Renal cortex interstitium (tissue), 11 donors: ENCODE measurements around the gene TMPRSS6. TPM values are rescaled to one million over a fixed set of nuclear protein-coding genes. Genes with fewer than 3 reads are reported as not detected.

Experiments used
- DNase-seq, 11 donors: peaks; one replicate each; pipeline ENCODE4 v3.0.0-alpha.2; 2013; ENCODE audit warnings: low read depth in 9 of 11, low spot score in 4 of 11; ENCODE audit errors: extremely low read depth in 1 of 11
- polyA plus RNA-seq, 3 donors: library from polyadenylated mRNA; unstranded; fragments of 120-200 nt; gene quantifications; one replicate each; pipeline ENCODE4 v1.2.1, GENCODE V29; 2013; ENCODE audit not compliant: insufficient read length in 3 of 3

The TMPRSS6 gene
- polyA plus RNA-seq, 3 donors: 0.19 to 0.42 (median 0.22) TPM

DNA sequence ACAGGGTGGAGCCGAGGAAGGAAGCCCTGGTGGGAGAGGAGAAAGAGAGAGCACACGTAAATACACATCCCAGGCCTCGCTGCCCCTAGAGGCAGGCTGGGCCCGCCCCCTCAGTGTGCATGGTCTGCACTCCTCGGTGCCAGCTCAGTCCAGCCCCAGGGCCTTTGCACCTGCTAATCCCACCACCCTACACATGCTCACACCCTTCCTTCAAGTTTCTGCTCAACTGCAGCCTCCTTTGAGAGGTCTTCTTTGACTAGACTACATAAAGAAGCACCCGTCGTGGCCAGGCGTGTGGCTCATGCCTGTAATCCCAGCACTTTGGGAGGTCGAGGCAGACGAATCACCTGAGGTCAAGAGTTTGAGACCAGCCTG, 34.7 kb upstream of the TMPRSS6 start:
- DNase-seq: no peak

DNA sequence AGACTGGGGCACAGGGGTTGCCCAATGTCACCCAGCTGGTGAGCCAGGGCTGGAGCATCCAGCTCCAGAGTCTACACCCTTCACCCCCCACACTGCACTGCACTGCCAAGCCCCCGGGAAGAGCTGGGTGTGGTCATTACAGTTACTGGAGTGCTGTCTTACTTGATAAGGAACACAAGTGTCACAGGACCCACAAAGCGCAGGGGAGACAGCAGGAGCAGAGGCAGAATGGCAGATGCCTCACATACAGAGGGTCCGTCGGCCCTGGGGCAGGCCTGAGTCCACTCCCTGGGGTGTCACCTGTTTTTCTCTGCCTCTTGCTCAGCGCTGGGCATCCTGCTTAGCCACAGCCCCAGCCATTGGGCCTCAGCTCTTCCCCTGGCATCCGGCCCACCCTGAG, 32.5 kb upstream of the TMPRSS6 start:
- DNase-seq: no peak

DNA sequence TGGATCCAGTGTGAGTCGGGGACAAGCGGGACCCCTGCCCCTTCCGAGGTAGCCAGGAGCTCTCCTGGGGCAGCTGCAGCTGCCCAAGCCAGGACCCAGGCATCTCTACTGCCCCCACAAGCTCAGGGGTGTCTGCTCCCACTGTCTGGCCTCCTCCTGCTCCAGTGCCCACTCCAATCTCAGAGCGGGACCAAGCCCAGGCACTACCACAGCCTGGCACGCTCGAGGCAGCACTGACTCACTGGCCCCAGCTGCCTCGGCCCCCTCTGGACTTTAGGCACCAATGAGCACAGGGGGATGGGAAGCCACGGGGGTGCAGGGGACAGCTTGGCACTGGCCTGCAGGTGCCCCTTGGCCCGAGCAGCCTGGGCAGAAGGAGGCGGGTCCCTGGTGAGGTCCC, 32.0 kb upstream of the TMPRSS6 start:
- no peak for DNase-seq

DNA sequence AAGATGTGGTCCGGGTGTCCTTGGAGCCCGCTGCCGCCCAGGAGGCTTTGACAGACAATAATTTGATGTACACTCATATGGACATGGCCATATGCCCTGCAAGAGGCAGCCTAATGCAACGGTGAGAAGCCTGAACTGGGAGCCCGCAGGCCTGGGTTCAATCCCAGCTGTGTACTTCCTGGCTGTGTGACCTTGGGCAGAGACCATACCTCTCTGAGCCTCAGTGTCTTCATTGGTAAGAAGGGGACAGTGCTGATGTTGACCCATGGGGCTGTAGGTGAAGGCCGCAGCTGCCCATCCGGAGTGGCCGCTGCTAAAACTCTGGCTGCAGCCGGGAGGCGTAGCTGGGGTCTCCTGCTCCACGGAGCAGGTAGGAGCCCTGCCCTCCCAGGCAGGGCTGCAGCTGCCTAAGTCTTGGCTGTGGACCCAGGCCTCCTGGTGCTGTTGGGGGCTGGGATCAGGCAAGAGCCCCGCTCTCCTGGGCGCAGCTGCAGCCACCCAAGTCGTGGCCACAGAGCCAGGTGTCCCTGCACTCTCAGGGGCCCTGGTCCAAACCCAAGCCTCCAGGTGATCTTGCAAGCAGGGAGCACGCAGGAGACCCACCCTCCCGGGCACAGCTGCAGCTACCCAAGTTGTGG, 31.3 kb upstream of the TMPRSS6 start:
- DNase-seq: no peak

DNA sequence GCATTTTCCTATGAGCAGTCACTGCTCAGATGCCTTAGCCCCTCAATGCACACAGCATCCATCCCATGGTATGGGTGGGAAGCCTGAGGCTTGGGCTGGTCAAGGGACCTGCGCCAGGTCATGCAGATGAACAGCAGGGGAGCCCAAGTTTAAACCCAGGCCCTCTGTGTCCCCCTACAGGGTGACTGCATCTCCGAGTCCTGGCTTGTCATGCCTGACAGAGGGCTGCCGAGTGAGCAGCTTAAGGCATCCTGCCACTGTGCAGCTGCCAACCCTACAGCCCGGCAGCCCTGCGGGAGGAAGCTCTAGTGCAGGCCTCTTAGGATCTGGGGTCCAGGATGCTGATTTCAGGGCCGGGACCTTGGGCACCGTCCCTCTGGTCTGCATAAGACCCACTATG, 30.2 kb upstream of the TMPRSS6 start:
- DNase-seq: no peak

DNA sequence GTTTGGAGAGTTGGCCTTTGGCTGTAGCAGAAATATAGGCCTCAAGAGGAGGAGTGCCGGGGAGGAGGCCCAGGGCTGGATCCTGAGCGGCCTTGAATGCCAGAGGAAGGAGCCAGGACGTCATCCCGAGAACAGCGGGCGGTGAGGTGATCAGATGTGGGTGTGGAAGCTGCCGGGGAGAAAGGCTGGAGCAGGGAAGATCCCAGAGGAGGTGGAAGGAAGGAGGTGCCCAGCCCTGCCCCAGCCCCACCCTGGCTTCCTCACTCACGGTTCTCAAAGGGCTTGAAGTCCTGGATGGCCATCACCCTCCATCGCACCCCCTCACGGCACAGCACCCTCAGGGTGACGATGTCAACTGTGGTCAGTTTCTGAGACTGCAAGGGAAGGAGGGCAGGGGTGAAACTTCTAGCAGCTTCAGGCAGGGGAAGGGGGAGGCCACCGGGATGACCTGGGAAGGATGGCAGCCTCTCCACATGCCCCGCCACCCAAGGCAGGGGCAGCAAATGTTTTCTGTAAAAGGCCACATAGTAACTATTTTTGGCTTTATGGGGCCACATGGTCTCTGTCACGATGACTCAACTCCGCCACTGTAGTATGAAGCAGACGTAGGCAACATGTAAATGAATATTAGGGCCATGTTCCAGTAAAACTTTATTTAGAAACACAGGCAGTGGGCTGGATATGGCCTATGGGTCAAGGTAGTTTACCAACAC, 29.5 kb upstream of the TMPRSS6 start:
- DNase-seq: no peak

DNA sequence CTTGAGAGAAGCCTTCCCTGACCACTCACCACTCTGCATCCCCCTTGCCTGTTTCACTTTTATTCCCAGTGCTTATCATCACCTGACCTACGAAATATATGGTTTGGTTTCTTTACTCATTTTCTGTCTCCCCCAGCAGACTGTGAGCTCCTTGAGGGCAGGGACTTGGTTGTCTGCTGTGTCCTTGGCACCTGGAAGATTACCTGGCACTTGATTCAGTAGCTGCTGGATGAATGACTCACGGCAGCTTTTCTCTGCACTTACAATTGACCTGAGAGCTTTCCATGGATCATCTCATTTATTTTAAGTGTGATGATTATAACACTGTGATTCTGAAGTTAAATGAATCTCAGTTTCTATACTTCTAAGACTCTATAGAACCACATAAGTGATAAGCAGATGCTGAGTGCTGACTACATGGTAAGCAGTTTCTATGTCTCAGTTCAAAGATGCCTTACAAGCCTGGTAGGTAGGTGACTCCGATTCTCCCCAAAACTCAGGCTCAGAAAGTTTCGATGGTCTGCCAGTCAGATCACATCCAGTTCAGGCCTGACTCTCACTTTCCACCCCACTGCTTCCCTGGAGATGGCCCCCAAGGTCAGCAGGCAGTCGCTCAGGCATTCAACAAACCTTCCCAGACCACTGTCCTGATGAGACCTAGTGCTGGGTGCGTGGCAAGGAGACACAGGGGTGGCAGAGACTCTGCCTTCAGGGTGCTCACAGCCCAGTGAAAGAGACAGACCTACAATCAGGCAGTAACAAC, 28.6 kb upstream of the TMPRSS6 start:
- DNase-seq: no peak

DNA sequence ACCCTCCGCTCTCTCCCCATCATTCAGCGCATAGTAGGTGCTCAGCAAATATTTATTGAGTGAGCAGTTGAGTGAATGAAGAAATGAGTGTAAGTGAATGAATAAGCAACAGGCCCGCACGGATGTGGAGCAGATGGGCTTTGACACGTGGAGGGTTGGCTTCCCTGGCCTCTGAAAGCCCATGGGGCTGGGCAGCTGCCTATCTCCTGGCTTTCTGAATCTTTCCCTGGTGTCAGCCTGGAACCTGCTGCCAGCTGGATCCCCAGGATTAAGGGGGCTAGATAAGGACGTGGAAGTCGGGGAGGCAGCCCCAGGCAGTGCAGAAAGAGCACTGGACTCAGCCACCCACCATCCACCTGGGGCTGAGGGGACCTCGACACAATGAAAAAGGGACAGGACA, 27.6 kb upstream of the TMPRSS6 start:
- no peak for DNase-seq

DNA sequence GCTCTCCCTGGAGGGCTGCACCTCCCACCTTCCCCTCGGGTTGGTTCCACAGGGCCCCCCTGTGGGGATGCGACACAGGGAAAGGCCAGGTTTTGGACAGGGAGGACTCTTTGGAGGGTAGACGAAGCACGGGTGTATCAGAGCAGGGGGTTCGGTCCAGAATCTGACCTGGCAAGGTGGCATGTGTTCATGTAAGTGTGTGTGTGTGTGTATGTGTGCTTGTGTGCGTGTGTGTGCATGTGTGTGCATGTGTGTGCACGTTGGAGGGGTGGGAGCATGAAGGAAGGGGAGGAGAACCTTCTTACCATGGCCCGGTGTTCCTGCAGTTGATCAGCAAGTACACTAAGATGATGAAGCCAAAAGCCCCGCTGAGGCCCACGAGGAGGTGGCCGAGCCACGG, 25.5 kb upstream of the TMPRSS6 start:
- DNase-seq: no peak

DNA sequence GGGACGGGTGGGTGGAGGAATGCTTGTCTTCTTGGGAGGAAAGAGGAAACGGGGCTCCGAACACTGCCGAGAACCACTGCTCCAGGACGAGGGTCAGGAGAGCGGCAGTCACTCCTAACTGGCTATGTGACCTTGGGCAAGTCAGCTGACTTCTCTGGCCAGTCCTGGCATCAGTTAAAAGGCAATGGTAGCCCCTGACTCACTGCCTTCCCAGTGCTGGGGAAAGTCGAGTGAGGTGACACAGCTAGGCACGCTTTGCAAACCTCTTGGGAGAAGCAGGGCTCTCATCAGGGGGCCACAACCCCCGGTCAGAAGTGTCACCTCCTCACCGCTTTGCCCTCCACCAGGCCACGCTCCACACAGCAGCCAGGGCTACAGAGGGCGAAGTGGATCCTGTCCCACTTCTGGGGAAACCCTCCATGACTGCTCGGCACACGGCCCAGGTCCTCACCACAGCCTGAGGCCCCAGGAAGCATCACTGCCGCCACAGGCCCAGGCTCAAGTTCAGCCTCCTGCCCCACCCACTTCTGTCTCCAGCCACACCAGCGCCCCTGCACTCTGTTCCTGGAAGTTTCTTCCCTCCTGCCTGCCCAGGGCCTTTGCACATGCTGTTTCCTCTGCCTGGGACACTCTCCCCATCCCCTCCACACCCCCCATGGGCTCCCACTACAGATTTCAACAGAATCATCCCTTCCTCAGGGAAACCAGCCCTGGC, 23.9 kb upstream of the TMPRSS6 start:
- DNase-seq: no peak

DNA sequence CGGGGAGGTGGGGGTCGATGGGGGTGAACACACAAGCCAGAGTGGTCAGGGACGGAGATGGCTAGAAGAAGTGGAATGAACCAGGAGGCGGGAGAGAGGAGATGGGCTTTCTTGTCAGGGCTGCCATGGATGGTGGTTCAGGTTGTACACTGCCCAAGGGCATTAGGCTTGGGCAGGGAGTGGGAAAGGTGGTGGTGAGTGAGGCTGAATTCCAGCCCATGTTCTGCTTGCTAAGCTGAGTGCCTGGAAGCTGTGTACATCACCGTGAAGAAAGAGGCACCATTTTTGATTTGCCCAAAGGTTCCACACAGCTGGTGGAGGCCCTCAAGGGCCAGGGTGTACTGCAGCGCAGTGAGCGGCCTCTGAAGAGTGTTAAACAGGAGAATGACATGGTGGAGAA, 23.3 kb upstream of the TMPRSS6 start:
- no peak for DNase-seq

DNA sequence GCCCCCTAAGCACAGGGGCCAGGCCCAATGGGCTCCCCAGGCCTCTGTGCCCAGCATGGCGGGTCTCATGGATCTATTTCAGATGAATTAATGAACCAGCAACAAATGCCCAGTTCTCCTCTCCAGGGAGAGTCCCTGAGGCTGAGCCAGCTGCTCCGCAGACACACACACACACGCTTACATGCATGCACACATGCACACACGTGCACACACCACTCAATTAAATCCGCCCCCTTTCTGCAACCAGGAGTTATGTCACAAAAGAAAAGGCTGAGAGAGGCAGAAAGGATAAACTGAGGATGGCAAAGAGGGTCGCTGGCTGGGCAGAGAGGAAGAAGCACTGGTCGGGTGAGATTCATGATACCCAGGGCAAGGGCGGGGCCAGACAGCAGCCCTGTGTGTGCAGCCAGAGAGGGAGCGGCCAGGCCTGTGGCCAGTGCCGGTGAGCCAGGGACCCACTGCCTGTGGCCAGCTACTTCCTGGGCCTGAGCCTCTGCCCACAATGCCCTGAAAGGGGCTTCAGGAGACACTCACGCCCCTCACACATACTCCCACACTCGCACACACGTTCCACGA, 20.4 kb upstream of the TMPRSS6 start:
- DNase-seq: no peak

DNA sequence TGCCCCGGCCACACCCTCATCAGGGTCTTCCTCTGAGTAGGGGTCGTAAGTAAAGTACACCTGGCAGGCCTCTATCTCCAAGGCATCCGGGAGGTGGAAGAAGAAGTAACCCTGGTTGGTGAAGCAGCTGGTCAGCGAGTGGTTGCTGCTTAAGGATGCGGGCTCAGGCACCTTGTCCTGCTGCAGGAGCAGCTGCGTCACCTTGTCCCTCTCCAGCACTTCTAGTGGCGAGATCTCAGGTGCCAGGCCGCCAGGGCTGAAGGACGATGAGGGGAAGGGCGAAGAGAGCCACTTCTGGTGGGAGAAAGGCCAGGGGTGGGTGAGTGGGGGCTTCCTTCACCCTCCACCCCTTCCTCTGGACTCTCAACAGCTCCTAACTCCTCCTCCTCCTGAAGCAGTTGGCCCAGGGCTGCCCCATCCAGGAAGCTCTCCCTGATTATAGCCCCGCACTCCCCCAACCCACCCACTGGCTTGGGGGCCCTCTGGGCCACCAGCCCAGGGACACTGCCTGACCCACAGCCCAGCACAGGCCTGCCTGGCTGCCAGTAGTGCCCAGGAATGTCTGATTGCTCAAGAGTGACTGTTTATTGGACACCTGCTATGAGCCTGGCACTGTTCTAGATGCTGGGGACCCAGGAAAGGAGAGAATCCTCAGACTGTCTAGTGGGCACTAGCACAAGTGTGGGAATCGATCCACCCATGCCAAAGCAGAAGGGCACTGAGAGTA, 19.2 kb upstream of the TMPRSS6 start:
- DNase-seq: no peak

DNA sequence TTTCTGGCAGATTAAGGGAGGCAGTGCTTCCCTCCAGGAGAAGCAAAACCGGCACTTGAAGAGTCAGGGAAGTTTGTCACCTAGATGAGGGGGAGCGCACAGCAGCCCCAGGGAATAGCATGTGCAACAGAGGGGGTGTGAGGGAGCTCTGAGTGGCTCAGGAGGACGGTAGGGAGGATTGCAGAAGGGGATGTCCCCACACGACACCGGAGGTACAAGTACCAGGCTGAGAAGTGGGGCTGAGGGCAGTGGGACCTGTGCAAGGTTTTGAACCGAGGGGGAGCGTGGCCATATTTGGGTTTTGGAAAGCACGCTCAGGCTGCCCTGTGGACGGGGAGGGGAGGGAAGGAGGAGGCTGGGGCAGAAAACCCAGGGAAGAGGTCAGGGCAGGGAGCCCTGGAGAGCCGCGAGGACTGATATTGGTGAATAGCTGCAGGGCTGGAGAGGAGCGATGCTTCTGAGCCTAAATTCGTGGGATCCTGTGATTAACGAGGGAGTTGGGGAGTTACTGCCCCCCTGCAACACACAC, 17.9 kb upstream of the TMPRSS6 start:
- DNase-seq: no peak

DNA sequence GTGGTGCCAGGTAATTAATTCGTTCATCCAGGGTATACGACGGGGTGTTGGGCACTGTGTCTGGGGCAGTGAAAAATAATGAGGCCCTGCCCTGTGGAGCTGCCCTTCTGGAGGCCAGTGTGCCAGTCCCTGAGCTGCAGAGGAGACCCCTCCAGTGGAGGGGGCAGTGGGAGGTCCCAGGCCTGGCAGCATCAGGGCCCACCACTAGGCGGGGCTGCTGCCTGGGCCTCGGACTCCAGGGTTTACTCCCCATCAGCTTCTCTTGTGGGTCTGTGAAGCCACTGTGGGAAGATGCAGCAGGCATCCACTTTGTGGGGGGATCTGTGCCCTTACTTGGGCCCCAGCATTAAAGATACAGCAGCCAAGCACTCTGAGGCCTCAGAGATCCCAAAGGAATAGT, 17.4 kb upstream of the TMPRSS6 start:
- DNase-seq: no peak

DNA sequence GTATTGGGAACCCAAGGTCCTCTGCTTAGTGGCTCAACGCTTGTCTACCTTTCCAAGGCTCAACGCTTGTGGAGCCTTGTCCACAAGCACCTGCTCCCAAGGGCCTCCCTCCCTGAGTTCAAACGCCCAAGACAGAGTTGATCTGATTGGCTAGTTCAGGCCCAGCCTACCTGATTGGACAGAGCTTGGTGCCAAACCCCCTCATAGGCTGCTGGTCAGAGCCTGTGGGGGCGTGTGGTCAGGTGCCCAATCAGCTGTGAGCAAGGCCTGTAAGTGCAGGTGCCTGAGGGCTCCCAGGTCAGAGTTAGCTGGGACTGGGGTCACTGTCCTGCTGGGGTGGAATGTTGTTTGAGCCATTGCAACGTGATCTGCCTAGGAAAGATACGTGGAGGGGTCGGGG, 16.9 kb upstream of the TMPRSS6 start:
- DNase-seq: no peak

DNA sequence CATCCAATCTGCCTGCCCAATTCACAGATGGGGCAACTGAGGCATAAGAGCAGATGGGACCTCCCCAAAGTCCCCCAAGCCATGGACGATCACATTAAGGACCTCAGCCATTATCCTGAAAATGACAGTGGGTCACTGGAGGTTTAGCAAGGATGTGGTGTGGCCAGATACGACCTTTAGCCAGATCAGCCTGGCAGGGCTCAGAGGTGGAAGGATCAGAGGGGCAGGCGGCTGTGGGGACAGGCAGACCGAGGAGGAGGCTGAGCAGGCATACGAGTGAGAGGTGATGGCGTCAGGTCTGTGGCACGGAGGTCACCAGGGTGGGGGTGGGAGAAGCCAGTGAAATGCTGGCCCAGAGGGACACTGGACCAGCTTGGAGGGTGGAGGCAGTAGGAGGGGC, 14.1 kb upstream of the TMPRSS6 start:
- no peak for DNase-seq

DNA sequence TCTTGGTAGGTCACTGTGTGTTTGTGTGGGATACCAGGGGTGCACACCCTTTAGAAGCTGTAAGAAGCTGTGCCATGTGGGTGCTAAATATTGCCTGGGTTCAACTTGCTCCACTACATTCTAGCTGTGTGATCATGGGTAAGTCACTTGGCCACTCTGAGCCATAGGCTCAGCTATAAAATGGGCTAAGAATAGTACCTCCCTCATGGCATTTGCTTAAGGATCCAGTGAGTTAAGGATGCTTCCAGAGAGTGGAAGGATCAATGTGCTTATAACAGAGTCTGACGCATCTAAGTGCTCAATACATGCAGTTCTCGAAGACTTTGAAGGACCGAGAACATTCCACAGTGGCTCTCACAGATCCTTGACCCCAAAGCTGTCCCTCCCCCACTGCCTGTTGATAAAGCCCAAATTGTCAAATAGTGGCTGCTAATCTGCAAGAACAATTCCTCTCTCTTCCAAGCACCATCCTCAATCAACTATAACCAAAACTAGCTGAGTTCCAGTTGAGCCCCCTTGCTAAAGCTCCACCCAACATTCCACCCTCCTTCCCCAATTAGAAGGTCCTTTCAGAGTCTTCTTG, 13.2 kb upstream of the TMPRSS6 start:
- no peak for DNase-seq
